GM19240 (cell line): ENCODE measurements around the gene ABCC5.
"Not testable (repeated sequence)": the region's sequence is repeated elsewhere in the genome, so short reads cannot be mapped to it uniquely, and the experiment has no call there.

Source experiments
- DNase-seq: peaks from one replicate; pipeline ENCODE4 v3.0.0; 2011; ENCODE audit warnings: low spot score; ENCODE audit not compliant: insufficient read length

The ABCC5 gene

GRCh38 chr3:183895296-183895695 lies 122.4 kb downstream of the ABCC5 start:
- peak; percentile 73 for DNase-seq

DNA sequence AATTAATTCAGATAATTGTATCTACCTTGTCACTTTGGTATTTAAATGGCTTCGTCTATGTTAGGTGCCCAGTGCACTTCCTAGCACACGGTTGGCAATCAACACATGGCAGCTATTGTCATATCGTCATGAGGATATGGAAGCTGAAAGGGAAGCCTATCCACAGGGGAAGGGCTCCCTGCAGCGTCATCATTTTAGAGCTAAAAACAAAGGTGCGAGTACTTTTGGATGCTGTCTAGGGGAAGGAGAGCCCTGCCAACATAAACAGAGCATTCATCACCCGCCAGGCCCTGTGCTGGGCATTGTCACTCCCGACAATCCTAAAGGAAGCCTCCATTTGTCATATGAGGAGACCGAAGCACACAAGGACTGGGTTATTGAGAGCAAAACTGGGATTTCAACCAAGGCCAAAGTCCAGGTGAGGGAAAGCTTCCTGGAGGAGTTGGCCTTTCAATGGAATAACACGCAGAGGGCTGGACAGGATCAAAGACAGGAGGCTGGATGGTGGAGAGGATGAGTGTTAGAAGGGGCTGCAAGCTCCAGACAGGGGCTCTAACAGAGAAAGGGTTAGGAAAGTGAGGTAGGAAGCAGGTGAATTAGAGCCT lies 125.0 kb downstream of the ABCC5 start:
- no peak for DNase-seq

DNA sequence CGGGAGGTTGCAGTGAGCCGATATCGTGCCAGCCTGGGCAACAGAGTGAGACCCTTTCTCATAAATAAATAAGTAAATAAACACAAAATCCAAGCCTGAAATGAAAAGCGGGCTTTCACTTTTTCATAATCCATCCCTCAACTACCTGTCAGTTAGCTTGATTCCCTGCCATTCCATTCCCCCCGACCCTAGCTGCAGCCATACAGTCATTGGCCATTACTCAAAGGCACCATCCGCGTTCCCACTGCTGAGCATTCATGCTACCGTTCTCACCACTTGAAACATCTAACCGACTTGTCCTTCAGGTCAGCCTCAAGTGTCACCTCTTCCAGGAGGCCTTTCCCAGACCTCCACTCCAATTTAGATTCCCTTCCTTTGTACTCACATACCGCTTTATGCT lies 131.9 kb downstream of the ABCC5 start:
- no peak for DNase-seq

- DNase-seq = peak; percentile 92
These were observed 133.0 kb downstream of the ABCC5 start, which contains the start of gene PARL for GRCh38 chr3:183884427-183885296. PARL (minus strand) TSS chr3:183884880; CDS start chr3:183884846, 34 bp downstream.

- DNase-seq = no peak
These were observed 133.6 kb downstream of the ABCC5 start for GRCh38 chr3:183884097-183884426.

GRCh38 chr3:183883291-183884096 lies 134.2 kb downstream of the ABCC5 start:
- no peak for DNase-seq

- DNase-seq = no peak
These were observed 137.6 kb downstream of the ABCC5 start for GRCh38 chr3:183880121-183880520.

DNA sequence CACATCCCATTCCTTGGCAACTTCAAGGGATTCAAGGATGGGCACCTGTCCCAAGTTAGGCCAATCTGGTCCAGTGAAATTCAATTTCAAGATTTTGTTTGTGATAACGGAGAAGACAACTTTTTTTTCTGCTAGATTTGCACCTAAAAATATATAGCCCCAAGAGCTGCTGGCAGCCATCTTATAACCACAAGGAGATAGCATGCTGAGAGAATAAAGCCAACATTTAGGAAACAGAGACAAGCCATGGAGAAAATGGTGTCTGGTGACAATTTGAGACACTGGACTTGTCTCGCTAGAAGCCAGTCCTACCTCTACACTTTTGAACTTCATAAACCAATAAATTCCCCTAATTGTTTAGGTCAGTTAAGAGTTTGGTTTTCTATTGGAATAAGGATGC lies 138.4 kb downstream of the ABCC5 start:
- no peak for DNase-seq

DNA sequence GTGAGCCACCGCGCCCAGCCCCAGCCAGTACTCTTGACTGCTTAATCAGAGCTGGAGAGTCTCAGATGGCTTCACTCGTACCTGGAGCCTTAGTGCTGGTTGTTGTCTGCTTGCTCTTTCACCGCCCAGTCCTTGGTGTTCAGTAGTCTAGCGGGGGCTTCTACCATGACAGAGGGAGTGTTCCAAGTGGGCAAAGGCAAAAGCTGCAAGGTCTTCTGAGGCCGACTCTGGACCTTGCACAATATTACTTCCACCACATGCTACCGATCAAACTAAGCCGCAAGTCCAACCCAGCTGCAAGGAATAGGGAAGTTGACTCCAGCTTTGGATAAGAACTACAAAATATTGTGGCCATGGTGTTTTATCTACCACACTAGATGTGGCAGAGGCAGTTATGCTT lies 139.6 kb downstream of the ABCC5 start:
- DNase-seq = no peak

GRCh38 chr3:183877227-183877626 lies 140.5 kb downstream of the ABCC5 start:
- DNase-seq = not testable (repeated sequence)

- no peak for DNase-seq
These were observed 142.3 kb downstream of the ABCC5 start for GRCh38 chr3:183875411-183875810.

DNA sequence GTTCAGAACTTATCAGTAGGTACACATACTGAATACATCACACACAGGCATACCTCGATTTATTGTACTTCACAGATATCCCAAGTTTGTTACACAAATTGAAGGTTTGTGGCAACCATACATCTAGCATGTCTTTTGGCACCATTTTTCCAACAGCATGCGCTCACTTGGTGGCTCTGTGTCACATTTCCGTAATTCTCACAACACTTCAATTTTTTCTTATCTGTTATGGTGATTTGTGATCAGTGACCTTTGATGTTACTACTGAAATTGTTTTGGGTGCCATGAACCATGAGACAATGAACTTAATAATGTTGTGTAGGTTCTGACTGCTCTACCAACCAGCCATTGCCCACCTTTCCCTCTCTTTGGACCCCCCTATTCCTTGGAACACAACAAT lies 143.8 kb downstream of the ABCC5 start:
- no peak for DNase-seq

DNA sequence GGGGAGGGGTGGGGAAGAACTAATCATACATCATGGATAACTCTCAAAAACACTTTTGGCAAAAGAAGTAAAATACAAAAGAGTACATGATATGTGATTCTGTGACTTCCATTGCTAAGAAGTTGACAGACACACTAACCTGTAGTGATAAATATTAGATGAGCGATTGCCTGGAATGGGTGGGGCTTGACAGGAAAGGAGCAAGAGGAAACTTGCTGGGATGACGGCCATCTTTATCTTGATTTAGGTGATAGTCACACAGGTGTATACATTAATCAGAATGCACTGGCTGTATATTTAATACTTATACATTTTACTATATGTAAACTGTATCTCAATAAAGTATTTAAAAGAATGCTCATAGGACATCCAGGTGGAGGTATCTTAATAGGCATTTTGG lies 146.1 kb downstream of the ABCC5 start:
- DNase-seq = no peak

DNA sequence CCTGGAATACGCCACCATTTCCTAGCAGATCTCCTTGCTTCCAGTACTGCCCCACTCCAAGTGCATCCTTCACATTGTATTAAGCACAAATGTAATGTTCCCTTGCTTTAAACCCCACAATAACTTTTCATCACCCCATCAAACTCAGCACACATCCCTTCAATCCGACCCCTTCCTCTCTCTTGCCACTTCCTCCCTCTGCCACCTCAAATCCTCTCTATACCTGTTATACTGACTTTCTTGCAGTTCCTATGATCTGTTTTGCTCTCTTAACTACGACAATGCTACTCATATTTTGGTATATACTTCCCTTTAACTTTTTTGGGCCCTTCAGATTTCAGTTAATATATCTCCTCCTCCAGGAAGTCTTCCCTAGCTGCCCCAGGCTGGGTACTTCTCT lies 147.1 kb downstream of the ABCC5 start:
- DNase-seq = no peak
